HG03097 (cell line): ENCODE measurements around the gene MTERF4.

Source experiments
- ATAC-seq: cut with Tn5 transposase; IDR thresholded peaks from one replicate; pipeline ENCODE4 v1.9.1; 2021; ENCODE audit not compliant: unreplicated experiment, low FRiP score

Gene MTERF4

GRCh38 chr2:241071677-241072111 is 30.4 kb downstream of the MTERF4 start:
- ATAC-seq, result no peak

DNA sequence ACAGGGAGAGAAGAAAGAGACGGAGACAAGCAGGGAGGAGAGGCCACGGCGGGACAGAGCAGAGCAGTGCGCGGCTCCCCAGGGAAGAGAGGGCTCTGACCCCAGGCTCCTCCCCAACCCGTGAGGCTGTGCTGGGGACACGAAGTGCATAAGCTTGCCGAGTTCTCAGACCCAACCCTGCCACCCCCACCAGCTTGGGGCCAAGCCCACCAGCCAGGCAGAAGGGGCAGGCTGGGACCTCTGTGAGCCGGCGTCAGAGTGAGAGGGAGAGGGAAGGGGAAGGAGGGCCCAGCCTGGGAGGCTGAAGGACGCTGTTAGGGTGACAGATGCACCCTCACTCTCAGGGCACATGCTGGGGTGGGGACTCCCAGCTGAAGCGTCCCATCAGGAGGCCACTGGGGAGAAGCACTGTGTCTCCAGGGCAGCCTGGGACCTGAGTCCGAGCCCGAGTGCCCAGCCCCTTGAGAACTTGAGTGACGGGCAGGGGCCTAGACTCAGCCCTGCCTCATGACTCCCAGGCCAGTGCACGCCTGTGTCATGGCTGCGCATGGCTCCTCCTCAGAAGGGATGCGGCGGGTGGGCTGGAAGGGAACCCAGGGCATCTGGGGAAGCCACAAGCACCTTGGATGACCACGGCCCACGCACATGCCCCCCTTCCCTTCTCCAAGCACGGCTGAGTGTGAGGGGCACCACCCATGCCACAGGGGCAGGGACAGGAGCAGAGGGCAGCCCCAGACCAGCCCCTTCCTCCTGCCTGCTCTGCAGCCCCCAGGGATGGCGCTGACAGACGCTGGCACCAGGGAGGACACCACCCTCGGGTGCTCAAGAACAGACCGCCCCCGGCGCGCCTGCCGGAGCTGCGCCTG is 31.0 kb downstream of the MTERF4 start:
- no peak for ATAC-seq

- no peak for ATAC-seq
Measured at GRCh38 chr2:241070361-241070760, 31.7 kb downstream of the MTERF4 start.

GRCh38 chr2:241069821-241070281 is 32.2 kb downstream of the MTERF4 start:
- ATAC-seq, result no peak

DNA sequence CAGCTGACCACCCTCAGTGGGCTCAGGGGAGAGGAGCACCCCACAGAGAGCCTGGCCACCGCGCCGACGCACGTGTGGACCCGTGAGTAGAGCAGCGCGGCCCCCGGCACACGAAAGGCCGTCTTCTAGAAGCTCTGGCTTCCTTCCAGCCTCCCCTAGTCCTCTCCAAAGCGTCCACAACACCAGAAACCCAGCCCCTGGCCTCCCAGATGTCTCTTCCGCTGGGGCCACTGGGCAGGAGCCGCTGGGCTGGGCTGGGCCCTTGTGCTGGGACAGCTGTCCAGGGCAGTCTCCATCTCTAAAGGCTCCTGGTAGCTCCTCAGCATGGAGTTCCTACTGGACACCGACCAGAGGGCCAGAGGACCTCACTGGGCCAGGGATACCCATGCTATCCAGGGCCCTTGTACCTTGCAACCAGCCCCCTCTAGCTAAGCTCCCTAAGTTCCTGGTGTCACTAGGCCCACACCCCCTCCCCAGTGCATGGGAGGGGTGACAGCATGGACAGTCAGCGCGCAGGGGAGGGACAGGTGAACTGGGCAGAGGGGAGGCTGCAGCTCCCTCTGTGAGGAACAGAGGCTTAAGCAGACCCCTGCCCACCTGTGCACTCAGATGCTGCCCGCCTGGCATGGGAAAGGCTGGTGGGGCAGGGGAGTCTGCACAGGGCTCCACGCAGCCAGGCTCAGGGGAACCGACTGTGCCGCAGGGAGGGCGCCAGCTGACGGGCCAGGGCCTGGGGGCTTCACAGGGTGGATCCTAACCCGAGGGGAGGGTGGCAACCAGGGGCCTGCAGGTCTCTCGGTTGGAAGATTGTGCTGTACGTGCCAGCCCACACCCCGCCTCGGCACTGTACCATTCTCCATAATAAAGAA is 32.9 kb downstream of the MTERF4 start:
- ATAC-seq, result no peak

DNA sequence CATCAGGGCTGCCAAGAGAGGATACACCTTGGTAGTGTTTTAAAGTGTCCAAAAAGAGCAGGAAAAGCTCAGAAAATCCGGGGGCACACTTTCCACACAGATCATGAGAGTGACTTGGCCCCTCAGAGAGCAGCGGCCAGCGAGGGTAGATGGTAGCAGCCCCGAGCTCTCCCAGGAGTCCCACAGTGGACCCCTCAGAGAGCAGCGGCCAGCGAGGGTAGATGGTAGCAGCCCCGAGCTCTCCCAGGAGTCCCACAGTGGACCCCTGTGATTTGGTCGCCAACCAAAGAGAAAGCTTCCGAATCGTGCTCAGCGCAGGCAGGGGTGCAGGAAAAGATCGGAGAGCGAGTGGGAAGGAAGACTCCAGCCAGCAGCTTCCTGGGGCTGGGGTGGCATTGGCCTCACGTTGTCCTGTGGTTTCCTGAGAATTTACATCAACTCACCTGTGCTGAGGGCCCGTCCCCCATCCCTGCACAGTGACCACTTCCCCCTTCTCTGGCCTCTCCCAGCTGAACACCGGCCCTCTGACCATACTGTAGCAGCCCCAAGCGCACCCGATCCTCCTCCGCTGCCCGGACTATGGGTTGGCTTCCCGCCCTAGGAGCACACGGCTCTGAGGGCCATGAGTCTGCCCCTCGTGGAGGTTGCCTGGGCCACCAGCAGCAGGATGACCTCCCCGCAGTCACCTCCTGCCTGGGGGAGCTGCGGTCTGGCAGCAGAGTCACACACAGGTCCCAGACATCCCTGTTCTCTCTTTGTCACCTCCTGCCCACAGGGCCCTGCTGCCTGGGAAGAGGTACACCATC is 33.7 kb downstream of the MTERF4 start:
- no peak for ATAC-seq

DNA sequence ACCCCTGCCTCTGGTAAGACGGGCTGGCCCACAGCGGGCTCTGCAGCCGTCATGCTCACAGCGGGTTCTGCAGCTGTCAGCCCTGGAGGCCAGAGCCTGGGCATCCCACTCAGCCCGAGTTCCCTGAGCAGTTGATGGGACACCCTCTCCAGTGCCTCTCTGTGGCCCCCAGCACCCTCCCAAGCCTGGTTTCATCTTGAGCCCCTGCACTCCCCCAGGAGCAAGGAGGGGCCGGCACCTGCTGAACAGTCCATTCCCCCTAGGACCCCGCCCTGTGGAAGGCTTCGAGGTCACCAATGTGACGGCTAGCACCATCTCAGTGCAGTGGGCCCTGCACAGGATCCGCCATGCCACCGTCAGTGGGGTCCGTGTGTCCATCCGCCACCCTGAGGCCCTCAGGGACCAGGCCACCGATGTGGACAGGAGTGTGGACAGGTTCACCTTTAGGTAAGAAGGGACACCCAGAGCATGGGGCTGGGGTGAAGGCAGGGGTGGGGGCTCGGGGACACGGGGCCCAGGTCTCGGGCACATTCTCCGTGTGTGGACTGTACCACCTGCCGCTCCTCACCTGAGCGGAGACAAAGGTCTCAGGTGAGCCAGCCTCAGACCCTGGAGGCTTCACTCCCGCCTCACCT is 34.5 kb downstream of the MTERF4 start:
- ATAC-seq, result no peak

DNA sequence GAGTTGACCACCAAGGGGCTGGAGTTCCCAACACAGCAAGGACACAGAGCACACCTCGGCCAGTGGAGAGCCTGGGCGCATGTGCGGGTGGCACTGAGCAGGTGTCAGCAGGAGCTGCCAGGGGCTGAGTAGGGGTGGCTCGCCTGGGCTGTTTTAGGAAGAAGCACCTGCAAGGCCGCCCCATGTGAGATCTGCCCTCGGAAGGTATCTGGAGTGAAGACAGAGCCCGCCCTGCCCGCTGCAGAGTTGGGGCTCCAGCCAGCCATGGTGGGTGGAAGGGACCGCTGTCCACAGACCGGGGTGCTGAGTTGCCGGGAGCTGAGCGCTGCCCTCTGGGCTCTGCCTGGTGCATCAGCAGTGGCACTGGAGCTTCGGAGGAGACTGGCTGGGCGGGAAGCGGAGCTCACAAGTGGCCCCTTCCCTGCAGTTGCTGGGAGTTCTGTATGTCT is 35.2 kb downstream of the MTERF4 start:
- ATAC-seq, result no peak

GRCh38 chr2:241066171-241066892 is 35.8 kb downstream of the MTERF4 start:
- ATAC-seq, result no peak

DNA sequence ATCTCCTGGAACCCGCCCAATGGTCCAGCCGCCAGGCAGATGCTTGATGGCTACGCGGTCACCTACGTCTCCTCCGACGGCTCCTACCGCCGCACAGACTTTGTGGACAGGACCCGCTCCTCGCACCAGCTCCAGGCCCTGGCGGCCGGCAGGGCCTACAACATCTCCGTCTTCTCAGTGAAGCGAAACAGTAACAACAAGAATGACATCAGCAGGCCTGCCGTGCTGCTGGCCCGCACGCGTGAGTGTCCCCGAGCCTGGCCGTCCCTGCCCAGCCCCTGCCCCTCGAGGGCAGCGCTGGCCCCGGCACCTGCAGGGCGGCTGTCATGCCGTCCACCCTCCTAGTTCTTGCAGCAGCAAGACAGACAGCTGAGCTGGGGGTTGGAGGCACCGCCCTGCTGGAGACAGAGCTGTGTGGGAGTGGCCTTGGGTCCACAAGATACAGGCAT is 36.7 kb downstream of the MTERF4 start:
- no peak for ATAC-seq

- ATAC-seq, result no peak
Measured at GRCh38 chr2:241064802-241065354, 37.2 kb downstream of the MTERF4 start.

DNA sequence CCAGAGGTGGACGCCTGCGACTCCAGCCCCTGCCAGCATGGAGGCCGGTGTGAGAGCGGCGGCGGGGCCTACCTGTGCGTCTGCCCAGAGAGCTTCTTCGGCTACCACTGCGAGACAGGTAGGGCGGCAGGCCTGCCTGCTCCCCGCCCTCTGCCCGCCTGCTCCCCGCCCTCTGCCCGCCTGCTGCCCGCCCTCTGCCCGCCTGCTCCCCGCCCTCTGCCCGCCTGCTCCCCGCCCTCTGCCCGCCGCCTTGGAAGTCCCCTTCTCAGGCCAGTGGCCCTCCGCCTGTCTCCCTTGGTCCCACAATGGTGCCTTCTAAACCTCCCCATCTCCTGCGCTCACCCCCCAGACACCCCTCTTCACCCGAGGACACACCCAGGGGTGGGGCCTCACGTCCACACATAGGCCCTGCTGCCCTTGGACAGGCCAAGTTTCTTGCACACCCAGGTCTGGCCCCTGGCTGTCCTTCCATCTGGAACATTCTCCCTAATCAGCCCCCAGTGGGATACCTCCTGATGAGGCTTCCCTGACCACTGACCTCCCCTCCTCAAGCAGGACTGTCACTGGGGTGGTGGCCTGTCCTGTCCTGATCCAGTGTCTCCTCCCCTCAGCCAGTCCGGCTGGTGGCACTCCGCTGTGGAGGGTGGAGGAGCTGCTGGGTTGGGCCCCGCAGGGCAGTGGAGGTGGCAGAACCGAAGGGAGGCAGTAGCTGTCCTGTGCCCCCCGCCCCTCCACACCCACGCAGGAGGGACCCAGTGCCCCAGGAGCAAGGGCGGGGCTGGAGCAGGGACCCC is 37.9 kb downstream of the MTERF4 start:
- ATAC-seq, result no peak

DNA sequence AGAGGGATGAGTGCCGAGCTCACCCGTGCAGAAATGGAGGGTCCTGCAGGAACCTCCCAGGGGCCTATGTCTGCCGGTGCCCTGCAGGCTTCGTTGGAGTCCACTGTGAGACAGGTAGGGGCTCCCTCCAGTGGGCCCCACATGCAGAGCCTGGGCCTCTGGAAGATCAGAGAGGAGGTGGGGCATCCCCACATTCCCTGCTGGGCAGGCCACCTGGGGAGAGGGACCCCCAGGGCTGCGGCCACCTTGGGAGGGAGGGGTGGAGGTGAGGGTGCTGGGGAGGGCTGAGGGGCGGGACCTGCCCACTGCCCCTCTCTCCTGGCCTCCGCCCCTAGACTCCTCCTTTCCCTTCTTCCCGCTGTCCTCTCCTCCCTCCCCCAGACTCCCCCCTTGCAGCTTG is 38.5 kb downstream of the MTERF4 start:
- ATAC-seq, result no peak

DNA sequence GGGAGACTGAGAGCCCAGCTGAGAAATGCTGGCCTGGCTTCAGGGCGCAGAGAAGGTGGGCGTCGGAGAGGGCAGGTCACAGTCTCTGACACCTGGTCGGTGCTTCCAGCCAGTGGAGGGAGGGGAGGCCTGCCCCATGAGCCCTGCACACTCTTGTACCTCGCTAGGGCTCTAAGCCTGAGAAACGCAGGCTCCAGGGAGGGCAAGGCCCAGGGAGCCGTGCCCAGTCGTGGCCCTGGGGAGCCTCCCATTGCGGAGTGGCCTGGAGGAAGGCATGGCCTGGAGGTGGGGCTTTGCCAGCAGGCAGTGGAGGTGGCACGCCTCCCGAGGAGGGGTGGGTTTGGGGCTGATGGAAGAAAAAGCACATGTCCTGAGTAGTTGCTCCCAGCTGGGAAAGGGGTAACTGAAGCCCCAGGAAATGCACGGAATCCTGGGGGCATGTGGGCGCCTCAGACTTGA is 39.0 kb downstream of the MTERF4 start:
- ATAC-seq, result no peak

GRCh38 chr2:241062389-241063092 is 39.5 kb downstream of the MTERF4 start:
- no peak for ATAC-seq

DNA sequence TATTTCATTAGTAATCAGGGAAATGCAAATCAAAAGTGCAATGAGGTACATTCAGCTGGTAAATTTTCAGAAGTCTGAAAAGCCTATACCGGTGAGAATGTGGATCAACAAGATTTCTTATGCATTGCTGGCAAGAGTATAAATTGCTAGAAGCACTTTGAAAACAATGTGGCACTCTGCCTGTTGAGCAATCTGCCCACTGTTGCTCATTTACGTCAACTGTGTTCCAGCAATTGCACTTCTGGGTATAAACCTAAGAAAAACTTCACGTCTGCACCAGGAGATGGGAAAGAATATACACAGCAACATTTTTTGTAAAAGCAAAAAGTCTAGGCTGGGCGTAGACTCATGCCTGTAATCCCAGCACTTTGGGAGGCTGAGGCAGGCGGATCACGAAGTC is 40.8 kb downstream of the MTERF4 start:
- ATAC-seq, result no peak

DNA sequence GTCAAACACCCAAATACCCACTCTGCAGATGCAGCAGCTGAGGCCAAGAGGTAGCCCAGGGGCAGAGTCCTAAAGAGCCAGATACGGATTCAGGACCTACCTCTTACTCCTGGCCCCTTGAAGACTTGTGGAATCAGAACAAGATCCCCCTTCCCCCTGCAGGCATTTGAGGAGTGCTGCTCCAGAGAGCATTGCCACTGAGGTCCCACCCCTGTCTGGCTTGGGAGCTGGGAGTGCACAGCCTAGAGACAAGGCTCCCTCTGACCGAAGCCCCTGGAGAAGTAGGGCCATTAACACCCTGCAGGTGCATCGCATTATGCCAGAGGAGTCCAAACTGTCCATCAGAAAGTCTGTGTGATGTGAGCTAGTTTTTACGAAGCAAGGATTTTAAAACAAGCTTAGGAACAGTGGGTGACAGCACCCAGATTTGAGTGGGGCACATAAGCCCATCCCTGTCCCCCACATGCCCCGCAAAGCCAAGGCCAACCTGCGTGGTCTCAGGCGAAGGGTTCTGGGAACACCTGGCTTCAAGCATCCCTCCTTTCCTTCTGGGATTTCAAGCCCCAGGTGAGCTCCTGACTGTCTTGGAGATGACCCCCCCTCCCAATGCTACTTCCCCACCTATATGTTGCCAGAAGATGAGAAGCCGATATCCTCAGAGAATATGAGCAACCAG is 48.4 kb downstream of the MTERF4 start:
- ATAC-seq, result no peak
